Bronchus fibroblast of lung (primary cell): ENCODE measurements around the gene KLHL20. TPM values are rescaled to one million over a fixed set of nuclear protein-coding genes. Genes with fewer than 3 reads are reported as not detected.

Source experiments
- total RNA-seq: library from RNA; depleted of rRNA; stranded (reverse); fragments of >200 nt; gene quantifications from 2 replicates; pipeline ENCODE4 v1.2.3, GENCODE V29; 2015

KLHL20 gene, protein sequence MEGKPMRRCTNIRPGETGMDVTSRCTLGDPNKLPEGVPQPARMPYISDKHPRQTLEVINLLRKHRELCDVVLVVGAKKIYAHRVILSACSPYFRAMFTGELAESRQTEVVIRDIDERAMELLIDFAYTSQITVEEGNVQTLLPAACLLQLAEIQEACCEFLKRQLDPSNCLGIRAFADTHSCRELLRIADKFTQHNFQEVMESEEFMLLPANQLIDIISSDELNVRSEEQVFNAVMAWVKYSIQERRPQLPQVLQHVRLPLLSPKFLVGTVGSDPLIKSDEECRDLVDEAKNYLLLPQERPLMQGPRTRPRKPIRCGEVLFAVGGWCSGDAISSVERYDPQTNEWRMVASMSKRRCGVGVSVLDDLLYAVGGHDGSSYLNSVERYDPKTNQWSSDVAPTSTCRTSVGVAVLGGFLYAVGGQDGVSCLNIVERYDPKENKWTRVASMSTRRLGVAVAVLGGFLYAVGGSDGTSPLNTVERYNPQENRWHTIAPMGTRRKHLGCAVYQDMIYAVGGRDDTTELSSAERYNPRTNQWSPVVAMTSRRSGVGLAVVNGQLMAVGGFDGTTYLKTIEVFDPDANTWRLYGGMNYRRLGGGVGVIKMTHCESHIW
- total RNA-seq = 12.5 and 19.8 TPM in 2 replicates

DNA sequence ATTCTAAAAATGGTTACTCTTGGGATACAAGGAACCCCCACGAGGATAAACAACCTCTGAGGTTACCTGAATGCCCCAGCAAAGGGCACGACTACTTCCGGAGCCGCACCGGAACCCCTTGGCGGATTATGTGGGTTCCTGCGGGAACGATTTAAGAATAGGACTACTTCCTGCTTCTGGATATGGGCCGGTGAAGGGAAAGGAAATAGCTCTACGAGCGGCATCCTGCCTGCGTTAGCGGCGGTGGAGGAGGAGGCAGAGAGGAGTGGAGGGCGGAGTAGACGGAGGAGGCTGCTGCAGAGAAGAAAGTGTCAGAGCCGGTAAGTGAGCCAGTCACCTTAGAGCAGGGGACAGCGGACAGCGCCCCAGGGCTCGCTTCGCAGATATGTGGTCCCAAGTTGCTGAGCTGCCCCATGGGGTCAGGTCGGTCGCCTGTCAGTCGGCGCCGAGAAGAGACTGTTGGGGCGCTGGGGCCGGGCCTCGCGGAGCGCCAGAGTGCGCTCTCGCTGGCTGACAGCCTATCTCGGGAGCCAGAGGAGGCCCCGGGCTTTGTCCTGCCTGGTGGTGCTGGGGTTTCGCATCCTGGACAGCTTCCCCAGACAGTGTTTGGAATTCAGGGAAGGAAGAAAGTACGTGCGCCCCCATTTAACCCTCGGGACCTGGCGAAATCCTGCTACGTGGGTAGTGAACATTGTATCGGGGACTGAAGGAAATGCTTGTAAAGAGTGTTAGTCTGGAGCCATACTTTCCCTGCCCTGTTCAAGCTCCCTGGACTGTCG lies at the start of gene KLHL20:
Gene KLHL20 (plus strand): TSS at position 223 of the 779 bp plus-strand sequence. CDS start 1,063 bp downstream, outside the sequence.

DNA sequence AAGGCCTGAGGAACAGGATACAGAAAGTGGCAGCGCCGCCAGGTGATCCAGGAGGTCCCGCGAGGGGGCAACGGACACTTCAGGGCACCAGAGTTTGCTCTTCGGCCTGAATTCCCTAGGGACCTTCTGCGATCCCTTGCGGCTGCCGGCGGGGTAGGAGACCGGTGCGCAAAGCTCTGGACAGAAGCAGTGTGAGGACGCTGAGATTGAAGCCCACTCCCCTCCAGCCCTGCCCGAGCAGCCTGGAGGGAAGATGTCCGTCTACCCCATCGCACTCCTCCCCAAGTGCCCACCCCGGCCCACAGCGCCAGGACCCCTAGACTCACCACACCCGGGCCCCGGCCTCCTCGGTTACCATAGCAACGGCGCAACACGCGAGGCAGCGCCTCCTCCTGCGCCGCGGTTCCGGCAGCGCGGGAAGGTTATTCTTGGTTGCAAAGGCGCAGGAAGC lies 45.3 kb upstream of the KLHL20 start, which contains the start of gene ANKRD45:
Gene ANKRD45 (minus strand): TSS at position 361 of the 451 bp plus-strand sequence. CDS start 10,433 bp downstream, outside the sequence.

DNA sequence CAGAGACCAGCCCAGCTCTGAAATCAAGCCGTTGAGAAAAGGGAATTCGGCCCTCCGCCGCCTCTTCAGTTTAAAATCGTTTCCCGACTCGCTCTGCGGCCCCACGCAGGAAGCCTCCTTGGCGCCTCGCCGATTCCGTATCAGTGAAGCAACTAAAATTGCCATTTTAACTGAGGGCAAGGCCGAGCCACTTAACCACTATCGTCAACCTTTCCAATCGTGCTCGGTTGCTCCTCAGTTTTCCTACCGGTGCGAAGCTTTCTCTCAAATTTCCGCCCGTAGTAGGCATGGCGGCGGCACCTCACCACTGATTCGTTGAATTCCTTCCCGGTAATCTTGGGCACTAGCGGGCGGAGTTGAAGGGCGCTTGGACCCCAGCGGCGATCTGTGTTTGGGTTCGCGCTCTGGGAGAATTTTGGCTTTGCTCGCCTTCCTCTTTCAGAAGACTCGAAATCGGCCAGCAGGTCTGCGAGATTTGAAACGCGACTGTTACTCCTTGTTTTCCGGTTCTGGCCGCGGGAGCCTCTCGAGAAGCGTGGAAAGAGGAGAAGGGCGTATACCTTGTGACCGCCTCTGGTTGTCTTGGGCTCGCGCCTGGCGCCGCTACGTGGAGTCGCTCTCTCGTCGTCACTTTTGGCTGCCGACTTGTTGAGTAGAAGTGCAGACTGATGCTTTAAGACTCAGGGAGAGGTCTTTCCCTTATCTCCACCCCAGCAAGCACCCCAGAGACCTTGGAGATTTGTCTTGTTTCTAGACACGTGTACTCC lies 109.7 kb downstream of the KLHL20 start, which contains the start of the genes CENPL and DARS2:
Gene CENPL (minus strand): TSS at position 569 of the 767 bp plus-strand sequence. CDS start 13,584 bp downstream, outside the sequence.
Gene DARS2 (plus strand): TSS at position 359 of the 767 bp plus-strand sequence. CDS start 557 bp downstream, outside the sequence.

Other genes with a start within 250 kb of the KLHL20 start
- 256 and 317 TPM in 2 replicates for gene PRDX6, start 237.6 kb upstream of the KLHL20 start, total RNA-seq
- not detected in 2 replicates for gene SLC9C2, start 111.9 kb upstream of the KLHL20 start, total RNA-seq
- not detected in 2 replicates for gene TEX50, start 79.6 kb upstream of the KLHL20 start, total RNA-seq
- 0.30 and 0.50 TPM in 2 replicates for gene ANKRD45, start 45.1 kb upstream of the KLHL20 start, total RNA-seq
- gene DARS2, start 109.7 kb downstream of the KLHL20 start, total RNA-seq = 29.6 and 30.6 TPM in 2 replicates
- 22.9 and 23.8 TPM in 2 replicates for gene CENPL, start 109.9 kb downstream of the KLHL20 start, total RNA-seq
- gene GAS5, start 153.0 kb downstream of the KLHL20 start, total RNA-seq = 496 and 502 TPM in 2 replicates
- gene ZBTB37, start 153.4 kb downstream of the KLHL20 start, total RNA-seq = 1.2 and 1.8 TPM in 2 replicates
- gene SERPINC1, start 202.3 kb downstream of the KLHL20 start, total RNA-seq = 0.15 TPM in 1 of 2 replicates, not detected in the other